Vagina (tissue), 2 donors: Measurements from ENCODE around the gene SPAG17.

Experiments used
- CTCF ChIP-seq, 3 experiments: fragments of 450-650 bp in 2 of 3; fragments of 200-600 bp in 1 of 3; sonication (generic) in 1 of 3; IDR thresholded peaks; one replicate each; pipeline ENCODE4 v1.5.1; 2017 to 2019; ENCODE audit warnings: antibody characterized with exemption in 3 of 3, mild to moderate bottlenecking in 2 of 3, moderate library complexity in 2 of 3
- POLR2A ChIP-seq, 2 donors: fragments of 450-650 bp; IDR thresholded peaks; one replicate each; pipeline ENCODE4 v1.6.1; 2017; ENCODE audit warnings: antibody characterized with exemption in 2 of 2, mild to moderate bottlenecking in 2 of 2, moderate library complexity in 2 of 2
- POLR2AphosphoS5 ChIP-seq, 2 donors: sonication (generic); formaldehyde crosslinking; IDR thresholded peaks; one replicate each; pipeline ENCODE4 v1.9.0; 2017; ENCODE audit warnings: antibody characterized with exemption in 2 of 2, mild to moderate bottlenecking in 2 of 2, low read depth in 1 of 2; ENCODE audit not compliant: insufficient read depth in 1 of 2

- TF ChIP-seq CTCF (IDR thresholded peaks at IDR 0.05) (no peak), POLR2A (IDR thresholded peaks at IDR 0.05) (no peak), POLR2AphosphoS5 (IDR thresholded peaks at IDR 0.05; ENCODE audit: insufficient read depth in 1 of 2, low read depth in 1 of 2) (no peak)
These were observed 145.9 kb downstream of the SPAG17 start for GRCh38 chr1:118039170-118039569.
